ENCODE data around the gene NOD1. TPM values are rescaled to one million over a fixed set of nuclear protein-coding genes. Genes with fewer than 3 reads are reported as not detected.
"Not testable (repeated sequence)": the region's sequence is repeated elsewhere in the genome, so short reads cannot be mapped to it uniquely, and the experiment has no call there.

The NOD1 gene
- total RNA-seq, 4 donors from 2014 or later = 12.4 to 18.3 (median 15.6) TPM

DNA sequence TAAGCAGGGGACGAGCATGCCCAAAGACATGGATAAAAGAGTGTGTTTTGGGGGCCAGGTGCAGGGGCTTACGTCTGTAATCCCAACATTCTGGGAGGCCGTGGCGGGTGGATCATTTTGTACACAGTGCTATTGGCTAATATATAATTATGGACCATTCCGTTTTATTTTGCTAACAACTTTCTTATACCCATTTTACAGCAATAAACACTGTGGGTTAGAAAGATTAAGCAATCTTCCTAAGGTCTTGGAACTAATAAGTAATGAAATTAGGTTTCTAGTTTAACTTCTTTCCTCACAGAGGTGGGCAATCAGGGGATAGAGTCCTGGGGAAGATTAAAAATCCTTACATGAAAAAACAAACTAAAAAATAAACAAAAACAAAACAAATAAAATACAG, 22.7 kb upstream of the NOD1 start:
- WGBS, 2 donors (ENCODE audit: low coverage in 1 of 2) = 93 to 94% methylated on average over 5 of the region's 5 CpGs
- in situ Hi-C loops (cut with MboI; ENCODE audit: low pct_ligation_motif_present in 1 of 4, low pct_unique_long_range_greater_than_20kb in 1 of 4, low sequenced_read_pairs in 3 of 4) = no loop called here
- Histone ChIP-seq H3K4me3 (no peak overlapping the region), H3K9me3 (no peaks in the 10 kb centered on the region), H3K36me3 (peaks cover 0 to 14% (median 0%) of the 10 kb centered on the region in 4 donors), H3K4me1 (peaks cover 9 to 20% (median 17%) of the 10 kb centered on the region in 4 donors), H3K27me3 (no peaks in the 10 kb centered on the region), H3K27ac (no peak overlapping the region)
- intact Hi-C loops (cut with DNase I; ENCODE audit: low total_unique reads) = no loop called here
- DNase-seq = no peak
- TF ChIP-seq POLR2A (IDR thresholded peaks at IDR 0.05) (no peak), EP300 (IDR thresholded peaks at IDR 0.05; ENCODE audit: low read depth) (no peak), POLR2AphosphoS5 (IDR thresholded peaks at IDR 0.05) (no peak)
- TF ChIP-seq, protein P1, sequence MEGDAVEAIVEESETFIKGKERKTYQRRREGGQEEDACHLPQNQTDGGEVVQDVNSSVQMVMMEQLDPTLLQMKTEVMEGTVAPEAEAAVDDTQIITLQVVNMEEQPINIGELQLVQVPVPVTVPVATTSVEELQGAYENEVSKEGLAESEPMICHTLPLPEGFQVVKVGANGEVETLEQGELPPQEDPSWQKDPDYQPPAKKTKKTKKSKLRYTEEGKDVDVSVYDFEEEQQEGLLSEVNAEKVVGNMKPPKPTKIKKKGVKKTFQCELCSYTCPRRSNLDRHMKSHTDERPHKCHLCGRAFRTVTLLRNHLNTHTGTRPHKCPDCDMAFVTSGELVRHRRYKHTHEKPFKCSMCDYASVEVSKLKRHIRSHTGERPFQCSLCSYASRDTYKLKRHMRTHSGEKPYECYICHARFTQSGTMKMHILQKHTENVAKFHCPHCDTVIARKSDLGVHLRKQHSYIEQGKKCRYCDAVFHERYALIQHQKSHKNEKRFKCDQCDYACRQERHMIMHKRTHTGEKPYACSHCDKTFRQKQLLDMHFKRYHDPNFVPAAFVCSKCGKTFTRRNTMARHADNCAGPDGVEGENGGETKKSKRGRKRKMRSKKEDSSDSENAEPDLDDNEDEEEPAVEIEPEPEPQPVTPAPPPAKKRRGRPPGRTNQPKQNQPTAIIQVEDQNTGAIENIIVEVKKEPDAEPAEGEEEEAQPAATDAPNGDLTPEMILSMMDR (IDR thresholded peaks at IDR 0.05) = no peak

DNA sequence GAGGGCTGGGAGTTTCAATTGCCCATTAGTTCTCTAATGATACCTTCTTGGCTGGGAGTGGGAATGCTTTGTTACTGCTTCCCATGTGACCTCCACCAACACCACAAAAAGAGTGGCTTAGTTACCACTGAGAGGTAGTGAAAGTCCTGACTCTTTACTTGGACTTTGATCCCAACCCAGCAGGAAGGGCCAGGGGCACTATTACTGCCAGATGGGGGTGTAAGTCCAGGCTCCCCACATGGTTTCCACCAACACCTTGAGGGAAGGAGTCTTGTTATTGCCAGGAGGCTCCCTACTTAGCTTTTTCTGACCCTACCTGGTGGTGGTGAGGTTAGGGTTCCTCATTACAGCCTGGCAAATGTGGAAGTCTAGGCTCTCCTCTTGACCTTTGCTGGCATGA, 14.6 kb upstream of the NOD1 start:
- Histone ChIP-seq H3K4me1 (no peaks in the 10 kb centered on the region), H3K4me3 (no peak overlapping the region), H3K36me3 (peaks cover 0 to 15% (median 0%) of the 10 kb centered on the region in 4 donors), H3K27me3 (no peaks in the 10 kb centered on the region), H3K27ac (no peak overlapping the region), H3K9me3 (peaks cover 0 to 7% of the 10 kb centered on the region in 2 donors)
- in situ Hi-C loops (cut with MboI; ENCODE audit: low pct_ligation_motif_present in 1 of 4, low pct_unique_long_range_greater_than_20kb in 1 of 4, low sequenced_read_pairs in 3 of 4) = no loop called here
- DNase-seq = no peak
- TF ChIP-seq POLR2A (IDR thresholded peaks at IDR 0.05) = no peak
- TF ChIP-seq POLR2AphosphoS5 (IDR thresholded peaks at IDR 0.05) = no peak
- no peak for TF ChIP-seq EP300 (IDR thresholded peaks at IDR 0.05; ENCODE audit: low read depth)
- intact Hi-C loops (cut with DNase I; ENCODE audit: low total_unique reads) = no loop called here

DNA sequence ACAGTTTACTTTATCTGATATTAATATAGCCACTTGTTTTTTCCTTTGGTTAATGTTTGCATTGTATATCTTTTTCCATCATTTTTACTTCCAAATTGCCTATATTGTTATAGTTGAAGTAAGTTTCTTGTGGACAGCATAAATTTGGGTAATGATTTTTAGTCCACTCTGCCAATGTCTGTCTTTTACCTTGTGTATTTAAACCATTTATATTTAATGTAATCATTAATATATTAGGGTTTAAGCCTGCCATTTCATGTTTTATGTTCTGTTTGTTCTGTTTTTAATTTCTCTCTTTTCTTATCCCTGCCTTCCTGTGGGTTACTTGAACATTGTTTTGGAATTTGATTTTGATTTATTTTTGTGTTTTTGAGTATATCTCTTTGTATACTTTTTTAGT, 12.8 kb upstream of the NOD1 start:
- H3K4me3 ChIP-seq = no peak overlapping the region
- in situ Hi-C loops (cut with MboI; ENCODE audit: low pct_ligation_motif_present in 1 of 4, low pct_unique_long_range_greater_than_20kb in 1 of 4, low sequenced_read_pairs in 3 of 4) = no loop called here
- H3K27ac ChIP-seq = no peak overlapping the region
- no peaks in the 10 kb centered on the region for H3K4me1 ChIP-seq
- H3K9me3 ChIP-seq = peaks cover 0 to 7% of the 10 kb centered on the region in 2 donors
- H3K27me3 ChIP-seq = no peaks in the 10 kb centered on the region
- no peak for DNase-seq
- H3K36me3 ChIP-seq = peaks cover 0 to 2% (median 0%) of the 10 kb centered on the region in 4 donors
- TF ChIP-seq EP300 (IDR thresholded peaks at IDR 0.05; ENCODE audit: low read depth) (no peak), POLR2AphosphoS5 (IDR thresholded peaks at IDR 0.05) (no peak), POLR2A (IDR thresholded peaks at IDR 0.05) (no peak)
- TF ChIP-seq, protein P1 (IDR thresholded peaks at IDR 0.05) = no peak
- intact Hi-C loops (cut with DNase I; ENCODE audit: low total_unique reads) = no loop called here

DNA sequence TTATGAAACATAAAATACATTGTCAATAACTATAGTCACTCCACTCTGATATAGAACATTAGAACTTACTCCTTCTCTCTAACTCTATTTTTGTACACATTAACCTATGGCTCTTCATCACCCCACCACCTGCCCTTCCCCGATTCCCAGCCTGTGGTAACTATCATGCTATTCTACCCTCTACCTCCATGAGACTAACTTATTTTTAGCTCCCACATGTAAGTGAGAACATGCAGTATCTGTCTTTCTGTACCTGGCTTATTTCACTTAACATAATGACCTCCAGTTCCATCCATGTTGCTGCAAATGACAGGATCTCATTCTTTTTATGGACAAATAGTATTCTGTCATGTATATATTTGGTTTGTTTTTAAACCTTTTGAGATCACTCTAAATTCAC, 8.8 kb upstream of the NOD1 start:
- Histone ChIP-seq H3K36me3 (no peaks in the 10 kb centered on the region), H3K4me1 (no peaks in the 10 kb centered on the region), H3K27ac (no peak overlapping the region), H3K4me3 (no peak overlapping the region), H3K27me3 (no peaks in the 10 kb centered on the region), H3K9me3 (peaks cover 0 to 7% of the 10 kb centered on the region in 2 donors)
- intact Hi-C loops (cut with DNase I; ENCODE audit: low total_unique reads) = no loop called here
- 85 to 100% methylated on average over 1 of the region's 1 CpG for WGBS, 2 donors (ENCODE audit: low coverage in 1 of 2)
- TF ChIP-seq POLR2A (IDR thresholded peaks at IDR 0.05) (no peak), EP300 (IDR thresholded peaks at IDR 0.05; ENCODE audit: low read depth) (no peak), POLR2AphosphoS5 (IDR thresholded peaks at IDR 0.05) (no peak)
- TF ChIP-seq, protein P1 (IDR thresholded peaks at IDR 0.05) = no peak
- no peak for DNase-seq
- in situ Hi-C loops (cut with MboI; ENCODE audit: low pct_ligation_motif_present in 1 of 4, low pct_unique_long_range_greater_than_20kb in 1 of 4, low sequenced_read_pairs in 3 of 4) = no loop called here

DNA sequence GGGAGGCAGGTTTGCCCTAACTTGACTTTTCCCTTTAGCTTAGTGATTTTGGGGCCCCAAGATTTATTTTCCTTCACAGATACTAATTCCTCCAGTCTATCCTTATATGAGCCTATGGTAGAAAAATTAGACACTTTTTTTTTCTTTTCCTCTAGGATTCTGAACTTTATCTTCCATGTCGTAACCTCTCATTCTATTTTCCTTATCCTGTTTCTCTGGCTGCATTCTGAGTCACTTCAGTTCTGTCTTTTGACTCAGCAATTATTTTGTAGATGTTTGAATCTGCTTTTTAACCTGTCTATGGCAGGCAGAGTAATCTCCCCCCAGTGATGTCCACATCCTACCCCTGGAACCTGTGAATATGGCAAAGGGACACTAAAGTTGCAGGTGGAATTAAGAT, 7.1 kb upstream of the NOD1 start:
- 87 to 91% methylated on average over 1 of the region's 1 CpG for WGBS, 2 donors (ENCODE audit: low coverage in 1 of 2)

DNA sequence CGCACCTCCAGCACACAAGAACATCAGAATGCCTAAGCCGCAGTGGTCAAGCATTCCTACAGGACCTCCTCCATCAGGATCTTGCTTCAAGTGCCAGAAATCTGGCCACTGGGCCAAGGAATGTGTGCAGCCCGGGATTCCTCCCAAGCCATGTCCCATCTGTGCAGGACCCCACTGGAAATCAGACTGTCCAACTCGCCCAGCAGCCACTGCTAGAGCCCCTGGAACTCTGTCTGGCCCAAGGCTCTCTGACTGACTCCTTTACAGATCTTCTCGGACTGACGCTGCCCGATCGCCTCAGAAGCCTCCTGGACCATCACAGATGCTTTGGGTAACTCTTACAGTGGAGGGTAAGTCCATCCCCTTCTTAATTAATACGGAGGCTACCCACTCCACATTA, 2.8 kb upstream of the NOD1 start:
- in situ Hi-C loops (cut with MboI; ENCODE audit: low pct_ligation_motif_present in 1 of 4, low pct_unique_long_range_greater_than_20kb in 1 of 4, low sequenced_read_pairs in 3 of 4); DNase-seq; intact Hi-C loops (cut with DNase I; ENCODE audit: low total_unique reads): not testable (repeated sequence)

More for the DNA sequence above, 7.1 kb upstream of the NOD1 start:
- Histone ChIP-seq H3K27ac (no peak overlapping the region), H3K27me3 (no peaks in the 10 kb centered on the region), H3K4me1 (no peaks in the 10 kb centered on the region), H3K9me3 (no peaks in the 10 kb centered on the region), H3K4me3 (no peak overlapping the region), H3K36me3 (no peaks in the 10 kb centered on the region)
- TF ChIP-seq, protein P1 (IDR thresholded peaks at IDR 0.05) = no peak
- no peak for TF ChIP-seq POLR2A (IDR thresholded peaks at IDR 0.05)
- no peak for TF ChIP-seq EP300 (IDR thresholded peaks at IDR 0.05; ENCODE audit: low read depth)
- TF ChIP-seq POLR2AphosphoS5 (IDR thresholded peaks at IDR 0.05) = no peak
- DNase-seq = no peak
- intact Hi-C loops (cut with DNase I; ENCODE audit: low total_unique reads) = no loop called here
- in situ Hi-C loops (cut with MboI; ENCODE audit: low pct_ligation_motif_present in 1 of 4, low pct_unique_long_range_greater_than_20kb in 1 of 4, low sequenced_read_pairs in 3 of 4) = no loop called here

More for the DNA sequence above, 2.8 kb upstream of the NOD1 start:
- not testable (repeated sequence) for H3K4me3 ChIP-seq, H3K9me3 ChIP-seq, H3K36me3 ChIP-seq, H3K27ac ChIP-seq, H3K27me3 ChIP-seq
- WGBS, 2 donors (ENCODE audit: low coverage in 1 of 2) = 97 to 100% methylated on average over 1 to 9 of the region's 9 CpGs
- peaks cover 0 to 25% (median 22%) of the 10 kb centered on the region in 4 donors for H3K4me1 ChIP-seq

Data from transverse colon (tissue), 4 donors.